Measurements from ENCODE around the gene DYNLT5.
A peak's percentile ranks its signal among the peaks of the same experiment; 100 is the strongest.
"Not testable (repeated sequence)": the region's sequence is repeated elsewhere in the genome, so short reads cannot be mapped to it uniquely, and the experiment has no call there.

DYNLT5 gene

DNA sequence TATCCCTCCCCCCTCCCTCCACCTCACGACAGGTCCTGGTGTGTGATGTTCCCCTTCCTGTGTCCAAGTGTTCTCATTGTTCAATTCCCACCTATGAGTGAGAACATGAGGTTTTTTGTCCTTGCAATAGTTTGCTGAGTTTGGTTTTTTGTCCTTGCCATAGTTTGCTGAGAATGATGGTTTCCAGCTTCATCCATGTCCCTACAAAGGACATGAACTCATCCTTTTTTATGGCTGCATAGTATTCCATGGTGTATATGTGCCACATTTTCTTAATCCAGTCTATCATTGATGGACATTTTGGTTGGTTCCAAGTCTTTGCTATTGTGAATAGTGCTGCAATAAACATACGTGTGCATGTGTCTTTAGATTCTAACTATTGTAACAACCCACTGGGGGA is 43.6 kb downstream of the DYNLT5 start:
- not testable (repeated sequence) for H3K4me1 ChIP-seq (ENCODE audit: control insufficient read depth in 1 of 2, insufficient read depth in 2 of 2, low read length in 2 of 2); H3K9me3 ChIP-seq (ENCODE audit: insufficient read depth, low read depth, low read length); H4K8ac ChIP-seq (ENCODE audit: low read depth, low read length); H3K27ac ChIP-seq (ENCODE audit: low read depth, low read length); H4K91ac ChIP-seq (ENCODE audit: low read depth, low read length); H3K18ac ChIP-seq (ENCODE audit: low read length); H2BK12ac ChIP-seq (ENCODE audit: low read length); H3K4me2 ChIP-seq (ENCODE audit: low read length); H4K12ac ChIP-seq (ENCODE audit: low read depth, low read length); H2BK120ac ChIP-seq (ENCODE audit: insufficient read depth, low read length, poor library complexity); H3K23ac ChIP-seq (ENCODE audit: low read length); H3K14ac ChIP-seq (ENCODE audit: low read length); H2BK5ac ChIP-seq (ENCODE audit: low read depth, low read length, poor library complexity); H3K79me2 ChIP-seq (ENCODE audit: control insufficient read depth, insufficient read depth, low read length, poor library complexity); H3K79me1 ChIP-seq (ENCODE audit: low read length); H2AFZ ChIP-seq (ENCODE audit: insufficient read depth, low read length, poor library complexity); H3K9ac ChIP-seq (ENCODE audit: low read length); H3K4ac ChIP-seq (ENCODE audit: low read depth, low read length); H3K4me3 ChIP-seq (ENCODE audit: low read depth, low read length); H3K36me3 ChIP-seq (ENCODE audit: control insufficient read depth in 1 of 2, insufficient read depth in 2 of 2, low read length in 2 of 2); DNase-seq; H2AK5ac ChIP-seq (ENCODE audit: low read length); H3K27me3 ChIP-seq (ENCODE audit: insufficient read depth, low read length)
- WGBS (ENCODE audit: extremely low coverage, insufficient coverage, insufficient read length), result no CpG with 5 or more reads among the region's 2 CpGs

DNA sequence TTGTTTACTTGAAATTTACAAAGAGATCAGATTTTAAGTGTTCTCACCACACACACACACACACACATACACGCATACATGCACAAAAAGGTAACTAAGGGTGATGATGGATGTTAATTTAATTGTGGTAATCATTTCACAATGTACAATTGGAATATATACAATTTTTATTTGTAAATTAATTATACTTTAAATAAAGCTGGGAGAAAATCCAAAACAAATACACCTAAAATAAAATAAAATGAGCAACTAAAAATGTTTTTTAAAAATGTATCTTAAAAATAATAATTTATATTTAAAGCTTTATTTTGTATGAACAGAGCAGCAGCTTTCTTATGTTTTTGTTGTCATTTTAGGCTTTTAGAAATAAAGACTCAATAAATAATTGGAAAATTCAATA is 57.0 kb downstream of the DYNLT5 start:
- Histone ChIP-seq H2AK5ac (ENCODE audit: low read length) (no peak overlapping the region), H3K4ac (ENCODE audit: low read depth, low read length) (no peak overlapping the region), H3K4me1 (ENCODE audit: control insufficient read depth in 1 of 2, insufficient read depth in 2 of 2, low read length in 2 of 2) (no peaks in the 10 kb centered on the region), H4K91ac (ENCODE audit: low read depth, low read length) (no peak overlapping the region), H3K9ac (ENCODE audit: low read length) (no peak overlapping the region), H3K4me2 (ENCODE audit: low read length) (no peak overlapping the region), H3K79me2 (ENCODE audit: control insufficient read depth, insufficient read depth, low read length, poor library complexity) (no peaks in the 10 kb centered on the region), H3K27ac (ENCODE audit: low read depth, low read length) (no peak overlapping the region), H3K4me3 (ENCODE audit: low read depth, low read length) (no peak overlapping the region), H4K8ac (ENCODE audit: low read depth, low read length) (no peak overlapping the region), H3K14ac (ENCODE audit: low read length) (no peak overlapping the region), H3K9me3 (ENCODE audit: insufficient read depth, low read depth, low read length) (no peaks in the 10 kb centered on the region), H3K18ac (ENCODE audit: low read length) (no peak overlapping the region), H4K12ac (ENCODE audit: low read depth, low read length) (no peak overlapping the region), H3K23ac (ENCODE audit: low read length) (no peak overlapping the region), H2BK120ac (ENCODE audit: insufficient read depth, low read length, poor library complexity) (no peak overlapping the region), H3K79me1 (ENCODE audit: low read length) (no peaks in the 10 kb centered on the region), H3K27me3 (ENCODE audit: insufficient read depth, low read length) (no peaks in the 10 kb centered on the region), H2BK5ac (ENCODE audit: low read depth, low read length, poor library complexity) (no peak overlapping the region), H2BK12ac (ENCODE audit: low read length) (no peak overlapping the region), H2AFZ (ENCODE audit: insufficient read depth, low read length, poor library complexity) (no peak overlapping the region), H3K36me3 (ENCODE audit: control insufficient read depth in 1 of 2, insufficient read depth in 2 of 2, low read length in 2 of 2) (no peaks in the 10 kb centered on the region)
- no peak for DNase-seq
- no CpG with 5 or more reads among the region's 1 CpG for WGBS (ENCODE audit: extremely low coverage, insufficient coverage, insufficient read length)

DNA sequence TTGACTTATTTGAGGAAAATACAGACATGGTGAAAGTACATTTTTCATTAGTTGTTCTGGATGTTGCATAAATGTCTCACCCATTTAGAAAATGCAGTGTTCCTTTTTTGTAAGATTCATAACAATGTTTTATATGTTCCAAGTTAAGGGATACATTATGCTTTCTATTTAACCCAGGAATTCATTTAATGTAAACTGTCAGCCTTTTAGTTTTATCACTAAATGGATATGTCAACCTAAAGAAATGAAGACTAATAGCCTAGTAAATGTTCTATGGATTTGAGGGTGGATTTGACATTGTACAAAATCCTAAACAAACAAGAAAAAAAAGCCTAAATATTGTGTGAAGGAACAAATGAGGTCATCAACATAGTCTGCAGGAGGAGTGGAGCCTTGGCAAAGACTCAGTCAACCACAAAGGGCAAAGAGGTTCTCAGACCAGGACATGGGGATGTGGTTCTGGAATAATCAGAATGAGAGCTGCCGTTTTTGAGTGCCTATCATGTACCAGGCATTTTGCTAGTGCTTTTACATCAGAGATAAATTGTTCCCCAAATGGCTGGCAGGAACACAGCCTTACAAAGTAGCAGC is 57.6 kb downstream of the DYNLT5 start:
- no peak overlapping the region for H2AFZ ChIP-seq (ENCODE audit: insufficient read depth, low read length, poor library complexity)
- H3K4me2 ChIP-seq (ENCODE audit: low read length), result no peak overlapping the region
- H3K18ac ChIP-seq (ENCODE audit: low read length), result no peak overlapping the region
- H3K23ac ChIP-seq (ENCODE audit: low read length), result no peak overlapping the region
- H3K27ac ChIP-seq (ENCODE audit: low read depth, low read length), result no peak overlapping the region
- H2AK5ac ChIP-seq (ENCODE audit: low read length), result no peak overlapping the region
- no peaks in the 10 kb centered on the region for H3K27me3 ChIP-seq (ENCODE audit: insufficient read depth, low read length)
- no peaks in the 10 kb centered on the region for H3K79me1 ChIP-seq (ENCODE audit: low read length)
- no peak overlapping the region for H3K9ac ChIP-seq (ENCODE audit: low read length)
- H3K4ac ChIP-seq (ENCODE audit: low read depth, low read length), result no peak overlapping the region
- no peaks in the 10 kb centered on the region for H3K36me3 ChIP-seq (ENCODE audit: control insufficient read depth in 1 of 2, insufficient read depth in 2 of 2, low read length in 2 of 2)
- no peak overlapping the region for H3K14ac ChIP-seq (ENCODE audit: low read length)
- no peak overlapping the region for H2BK120ac ChIP-seq (ENCODE audit: insufficient read depth, low read length, poor library complexity)
- H2BK12ac ChIP-seq (ENCODE audit: low read length), result no peak overlapping the region
- H3K79me2 ChIP-seq (ENCODE audit: control insufficient read depth, insufficient read depth, low read length, poor library complexity), result no peaks in the 10 kb centered on the region
- WGBS (ENCODE audit: extremely low coverage, insufficient coverage, insufficient read length), result no CpG with 5 or more reads among the region's 1 CpG
- H3K4me3 ChIP-seq (ENCODE audit: low read depth, low read length), result no peak overlapping the region
- H4K91ac ChIP-seq (ENCODE audit: low read depth, low read length), result no peak overlapping the region
- H3K9me3 ChIP-seq (ENCODE audit: insufficient read depth, low read depth, low read length), result no peaks in the 10 kb centered on the region
- no peak for DNase-seq
- H4K8ac ChIP-seq (ENCODE audit: low read depth, low read length), result no peak overlapping the region
- no peak overlapping the region for H2BK5ac ChIP-seq (ENCODE audit: low read depth, low read length, poor library complexity)
- H3K4me1 ChIP-seq (ENCODE audit: control insufficient read depth in 1 of 2, insufficient read depth in 2 of 2, low read length in 2 of 2), result no peaks in the 10 kb centered on the region
- H4K12ac ChIP-seq (ENCODE audit: low read depth, low read length), result no peak overlapping the region

- Histone ChIP-seq H3K79me2 (ENCODE audit: control insufficient read depth, insufficient read depth, low read length, poor library complexity) (no peaks in the 10 kb centered on the region), H3K4me2 (ENCODE audit: low read length) (no peak overlapping the region), H3K4me3 (ENCODE audit: low read depth, low read length) (no peak overlapping the region), H3K36me3 (ENCODE audit: control insufficient read depth in 1 of 2, insufficient read depth in 2 of 2, low read length in 2 of 2) (no peaks in the 10 kb centered on the region), H2BK5ac (ENCODE audit: low read depth, low read length, poor library complexity) (no peak overlapping the region), H4K8ac (ENCODE audit: low read depth, low read length) (no peak overlapping the region), H4K91ac (ENCODE audit: low read depth, low read length) (no peak overlapping the region), H3K4ac (ENCODE audit: low read depth, low read length) (no peak overlapping the region), H3K27me3 (ENCODE audit: insufficient read depth, low read length) (no peaks in the 10 kb centered on the region), H3K9ac (ENCODE audit: low read length) (no peak overlapping the region), H3K9me3 (ENCODE audit: insufficient read depth, low read depth, low read length) (no peaks in the 10 kb centered on the region), H4K12ac (ENCODE audit: low read depth, low read length) (no peak overlapping the region), H3K79me1 (ENCODE audit: low read length) (no peaks in the 10 kb centered on the region), H2AK5ac (ENCODE audit: low read length) (no peak overlapping the region), H3K14ac (ENCODE audit: low read length) (no peak overlapping the region), H3K18ac (ENCODE audit: low read length) (no peak overlapping the region), H3K27ac (ENCODE audit: low read depth, low read length) (no peak overlapping the region), H2BK12ac (ENCODE audit: low read length) (no peak overlapping the region), H3K23ac (ENCODE audit: low read length) (no peak overlapping the region), H2BK120ac (ENCODE audit: insufficient read depth, low read length, poor library complexity) (no peak overlapping the region), H2AFZ (ENCODE audit: insufficient read depth, low read length, poor library complexity) (no peak overlapping the region), H3K4me1 (ENCODE audit: control insufficient read depth in 1 of 2, insufficient read depth in 2 of 2, low read length in 2 of 2) (no peaks in the 10 kb centered on the region)
- WGBS (ENCODE audit: extremely low coverage, insufficient coverage, insufficient read length), result no CpG with 5 or more reads among the region's 1 CpG
- DNase-seq, result peak; percentile 81 to 89
Measured at GRCh38 chr1:66824771-66825170, 72.5 kb downstream of the DYNLT5 start.
